SKM-1 treated with dmso at 0.1 percent for 144 hours (cell line): ENCODE measurements around the gene CYTH4.

Source experiments
- DNase-seq: peaks from one replicate; lab custom pipeline; 2025; ENCODE audit not compliant: unreplicated experiment; lab: John Stamatoyannopoulos, UW

CYTH4 gene

GRCh38 chr22:37308385-37309200 is 26.3 kb downstream of the CYTH4 start:
- DNase-seq, result no peak

GRCh38 chr22:37309211-37310074 is 27.1 kb downstream of the CYTH4 start:
- peak; percentile 71 for DNase-seq

GRCh38 chr22:37310075-37310606 is 27.8 kb downstream of the CYTH4 start:
- no peak for DNase-seq

GRCh38 chr22:37310815-37311595 is 28.7 kb downstream of the CYTH4 start:
- no peak for DNase-seq

GRCh38 chr22:37311761-37312312 is 29.5 kb downstream of the CYTH4 start:
- no peak for DNase-seq

GRCh38 chr22:37312549-37313183 is 30.4 kb downstream of the CYTH4 start:
- DNase-seq, result no peak

- no peak for DNase-seq
Measured at GRCh38 chr22:37313376-37314314, 31.3 kb downstream of the CYTH4 start.

GRCh38 chr22:37314315-37315074 is 32.2 kb downstream of the CYTH4 start:
- no peak for DNase-seq

- DNase-seq, result no peak
Measured at GRCh38 chr22:37316405-37316804, 34.1 kb downstream of the CYTH4 start.

GRCh38 chr22:37316875-37317371 is 34.6 kb downstream of the CYTH4 start:
- DNase-seq, result peak; percentile 71

GRCh38 chr22:37317698-37318210 is 35.4 kb downstream of the CYTH4 start:
- DNase-seq, result no peak

- DNase-seq, result no peak
Measured at GRCh38 chr22:37318364-37319109, 36.2 kb downstream of the CYTH4 start.

- DNase-seq, result no peak
Measured at GRCh38 chr22:37319469-37319868, 37.2 kb downstream of the CYTH4 start.

- DNase-seq, result no peak
Measured at GRCh38 chr22:37320726-37321677, 38.7 kb downstream of the CYTH4 start.

GRCh38 chr22:37324340-37325038 is 42.2 kb downstream of the CYTH4 start:
- DNase-seq, result no peak

GRCh38 chr22:37325039-37325395 is 42.7 kb downstream of the CYTH4 start:
- DNase-seq, result no peak
